ENCODE data around the gene PRR35.

DNA sequence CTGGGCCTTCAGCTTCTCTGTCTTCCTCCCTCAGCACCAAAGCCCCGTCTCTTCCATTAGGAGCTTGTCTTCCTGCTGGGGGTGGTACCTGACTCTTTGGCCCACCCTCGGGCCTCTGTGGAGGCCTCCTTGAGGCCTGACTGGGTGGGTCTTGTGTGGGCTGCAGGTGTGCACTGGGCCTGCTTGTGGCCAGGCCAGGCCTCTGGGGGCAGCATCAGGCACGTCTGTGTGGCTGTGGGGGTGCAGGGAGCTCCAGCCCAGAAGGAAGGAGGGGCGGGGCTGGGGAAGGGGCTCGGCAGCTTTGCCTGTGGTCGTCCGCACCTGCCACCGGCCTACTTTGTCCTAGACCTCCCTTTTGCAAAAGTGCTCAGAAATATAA is 16.6 kb downstream of the PRR35 start:
- TF ChIP-seq, protein P1, sequence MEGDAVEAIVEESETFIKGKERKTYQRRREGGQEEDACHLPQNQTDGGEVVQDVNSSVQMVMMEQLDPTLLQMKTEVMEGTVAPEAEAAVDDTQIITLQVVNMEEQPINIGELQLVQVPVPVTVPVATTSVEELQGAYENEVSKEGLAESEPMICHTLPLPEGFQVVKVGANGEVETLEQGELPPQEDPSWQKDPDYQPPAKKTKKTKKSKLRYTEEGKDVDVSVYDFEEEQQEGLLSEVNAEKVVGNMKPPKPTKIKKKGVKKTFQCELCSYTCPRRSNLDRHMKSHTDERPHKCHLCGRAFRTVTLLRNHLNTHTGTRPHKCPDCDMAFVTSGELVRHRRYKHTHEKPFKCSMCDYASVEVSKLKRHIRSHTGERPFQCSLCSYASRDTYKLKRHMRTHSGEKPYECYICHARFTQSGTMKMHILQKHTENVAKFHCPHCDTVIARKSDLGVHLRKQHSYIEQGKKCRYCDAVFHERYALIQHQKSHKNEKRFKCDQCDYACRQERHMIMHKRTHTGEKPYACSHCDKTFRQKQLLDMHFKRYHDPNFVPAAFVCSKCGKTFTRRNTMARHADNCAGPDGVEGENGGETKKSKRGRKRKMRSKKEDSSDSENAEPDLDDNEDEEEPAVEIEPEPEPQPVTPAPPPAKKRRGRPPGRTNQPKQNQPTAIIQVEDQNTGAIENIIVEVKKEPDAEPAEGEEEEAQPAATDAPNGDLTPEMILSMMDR (IDR thresholded peaks at IDR 0.05): no peak
- no peak for TF ChIP-seq EP300 (IDR thresholded peaks at IDR 0.05)

Measured in upper lobe of left lung (tissue), 4 donors.